Fibroblast of pulmonary artery (primary cell): ENCODE results near the gene PIK3R6.
"Not testable (repeated sequence)": the region's sequence is repeated elsewhere in the genome, so short reads cannot be mapped to it uniquely, and the experiment has no call there.

ENCODE experiments used
- DNase-seq: peaks from one replicate; pipeline ENCODE4 v3.0.0-alpha.2; 2010; ENCODE audit warnings: low read depth
- H3K4me3 ChIP-seq: replicated peaks from 2 replicates; pipeline ENCODE4 v1.5.1; 2011; ENCODE audit warnings: low read depth, mild to moderate bottlenecking, control low read depth, low read length, moderate library complexity
- CTCF ChIP-seq: IDR thresholded peaks from 2 replicates; pipeline ENCODE4 v1.5.1; 2011; ENCODE audit warnings: mild to moderate bottlenecking, control low read depth, low read length, inconsistent platforms; ENCODE audit errors: missing control alignments

The PIK3R6 gene

DNA sequence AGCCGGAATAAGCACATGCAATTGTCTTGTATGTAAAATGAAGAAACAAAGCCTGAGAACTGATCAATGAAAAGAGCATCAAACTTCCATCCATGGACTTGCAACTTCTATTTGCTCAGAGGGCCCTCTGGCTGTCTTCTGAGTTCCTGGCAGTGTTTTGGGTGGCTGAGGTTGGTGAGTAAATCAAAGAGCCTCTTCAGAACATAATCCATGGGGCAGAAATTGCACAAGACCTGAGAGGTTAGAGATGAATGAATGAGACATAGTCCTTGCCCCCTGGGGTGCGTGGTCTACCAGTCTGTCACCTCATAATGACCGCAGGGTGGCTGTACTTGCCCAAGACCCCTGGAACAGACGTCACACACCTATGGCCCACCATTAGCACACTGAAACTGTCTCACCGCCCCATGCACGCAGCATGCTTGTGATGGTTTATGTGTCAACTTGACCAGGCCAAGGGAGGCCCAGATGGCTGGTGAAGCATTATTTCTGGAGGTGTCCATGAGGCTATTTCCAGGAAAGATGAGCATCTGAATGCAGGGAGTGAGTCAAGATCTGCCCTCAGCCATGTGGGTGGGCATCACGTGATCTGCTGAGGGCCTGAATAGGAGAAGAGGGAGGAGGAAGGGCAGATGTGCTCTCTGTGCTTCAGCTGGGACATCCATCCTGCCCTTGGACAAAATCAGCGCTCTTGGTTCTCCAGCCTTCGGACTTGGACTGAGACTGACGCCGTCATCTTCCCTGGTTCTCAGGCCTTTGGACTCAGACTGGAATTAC, 8.3 kb downstream of the PIK3R6 start:
- no peak for TF ChIP-seq CTCF
- DNase-seq, result no peak
- H3K4me3 ChIP-seq, result no peak overlapping the region

GRCh38 chr17:8857919-8858318, 9.6 kb downstream of the PIK3R6 start:
- TF ChIP-seq CTCF, result no peak
- H3K4me3 ChIP-seq, result no peak overlapping the region
- peak; percentile 44 for DNase-seq

- TF ChIP-seq CTCF, result no peak
- H3K4me3 ChIP-seq, result no peak overlapping the region
- no peak for DNase-seq
Measured at GRCh38 chr17:8856869-8857575, 10.5 kb downstream of the PIK3R6 start.

GRCh38 chr17:8856205-8856603, 11.3 kb downstream of the PIK3R6 start:
- DNase-seq, H3K4me3 ChIP-seq: not testable (repeated sequence)

GRCh38 chr17:8855477-8856204, 11.8 kb downstream of the PIK3R6 start:
- TF ChIP-seq CTCF, result no peak
- H3K4me3 ChIP-seq, result no peak overlapping the region
- DNase-seq, result no peak

DNA sequence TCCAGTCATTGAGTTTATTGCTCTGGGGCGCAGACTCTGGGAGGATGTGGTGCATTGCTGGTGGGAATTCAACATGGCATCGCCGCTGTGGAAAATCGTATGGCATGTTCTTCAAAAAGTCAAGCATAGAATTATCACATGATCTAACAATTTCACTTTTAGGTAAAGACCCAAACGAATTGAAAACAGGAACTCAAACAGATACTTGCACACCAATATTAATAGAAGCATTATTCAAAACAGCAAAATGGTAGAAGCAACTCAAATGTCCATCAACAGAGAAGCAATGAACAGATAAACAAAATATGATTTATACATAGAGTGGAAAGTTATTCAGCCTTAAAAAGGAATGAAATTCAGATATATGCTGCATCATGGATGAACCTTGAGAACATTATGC, 15.9 kb downstream of the PIK3R6 start:
- DNase-seq, result no peak
- no peak for TF ChIP-seq CTCF
- H3K4me3 ChIP-seq, result no peak overlapping the region

DNA sequence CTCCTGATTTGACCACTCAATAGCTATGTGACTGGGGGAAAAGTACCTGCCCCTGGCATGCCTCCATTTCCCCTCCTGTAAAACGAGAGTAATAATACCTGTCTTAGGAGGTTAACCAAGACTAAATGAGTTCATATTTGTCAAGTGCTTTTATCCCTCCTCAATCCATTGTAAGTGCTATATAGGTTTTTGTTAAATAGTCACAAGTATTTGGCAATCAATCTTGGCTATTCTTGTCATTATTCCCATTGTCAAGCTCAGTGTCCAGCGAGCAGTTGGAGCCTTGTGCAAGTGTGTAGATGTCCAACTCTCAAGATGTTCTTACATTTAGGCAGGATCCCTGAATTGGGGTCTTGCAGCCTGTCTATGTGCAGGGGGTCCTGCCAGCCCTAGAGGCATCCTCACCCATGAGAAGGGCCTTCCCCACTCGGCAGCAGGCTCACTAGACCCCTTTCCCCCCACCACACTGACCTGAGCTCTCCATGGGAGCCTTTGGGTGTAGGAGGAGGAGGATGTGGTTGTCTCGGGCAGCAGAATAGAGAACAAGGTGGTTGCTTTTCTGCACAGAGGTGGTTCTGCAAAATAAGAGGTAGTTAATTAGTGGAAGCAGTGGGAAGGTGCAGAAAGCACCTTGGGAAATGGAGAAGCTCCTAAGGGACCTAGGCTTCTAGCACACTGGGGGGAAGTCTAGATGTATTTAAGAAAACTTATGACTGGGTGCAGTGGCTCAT, 18.0 kb downstream of the PIK3R6 start:
- TF ChIP-seq CTCF, result no peak
- DNase-seq, result no peak
- no peak overlapping the region for H3K4me3 ChIP-seq
